IPS-18c (cell line): ENCODE data around the gene PACSIN2.

Experiments
- H3K4me3 ChIP-seq: 2 replicates; pipeline ENCODE4 v1.7.0; 2013; ENCODE audit warnings: low read depth, mild to moderate bottlenecking, low read length, moderate library complexity; ENCODE audit not compliant: insufficient read depth
- H3K9me3 ChIP-seq: one replicate; pipeline ENCODE4 v1.6.1; 2013; ENCODE audit warnings: mild to moderate bottlenecking, low read length, moderate library complexity; ENCODE audit not compliant: control insufficient read depth, insufficient read depth

Gene PACSIN2

DNA sequence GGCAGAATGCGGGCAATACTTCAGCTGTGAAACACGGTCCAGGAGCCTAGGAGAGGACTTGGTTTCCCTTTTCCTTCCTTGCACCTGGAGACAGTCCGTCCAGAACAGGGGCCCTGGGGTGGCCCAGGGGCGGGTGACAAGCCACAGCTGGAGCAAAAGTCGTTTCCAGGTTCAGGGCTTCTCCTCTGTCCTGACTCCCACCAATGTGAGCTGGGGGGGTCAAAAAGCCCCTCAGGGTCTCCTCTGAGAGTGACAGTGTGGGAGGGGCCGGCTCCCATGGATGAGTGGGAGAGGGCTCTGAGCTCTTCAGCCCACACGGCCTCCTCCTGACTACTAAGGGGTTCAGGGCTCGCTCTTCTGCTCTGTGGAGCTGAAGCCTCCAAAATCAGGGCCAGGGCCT lies 137.8 kb downstream of the PACSIN2 start:
- no peaks in the 10 kb centered on the region for H3K9me3 ChIP-seq
- H3K4me3 ChIP-seq = no peak overlapping the region

GRCh38 chr22:42876041-42876440 lies 138.9 kb downstream of the PACSIN2 start:
- no peaks in the 10 kb centered on the region for H3K9me3 ChIP-seq
- no peak overlapping the region for H3K4me3 ChIP-seq

GRCh38 chr22:42874010-42874409 lies 140.9 kb downstream of the PACSIN2 start:
- Histone ChIP-seq H3K9me3 (no peaks in the 10 kb centered on the region), H3K4me3 (no peak overlapping the region)

DNA sequence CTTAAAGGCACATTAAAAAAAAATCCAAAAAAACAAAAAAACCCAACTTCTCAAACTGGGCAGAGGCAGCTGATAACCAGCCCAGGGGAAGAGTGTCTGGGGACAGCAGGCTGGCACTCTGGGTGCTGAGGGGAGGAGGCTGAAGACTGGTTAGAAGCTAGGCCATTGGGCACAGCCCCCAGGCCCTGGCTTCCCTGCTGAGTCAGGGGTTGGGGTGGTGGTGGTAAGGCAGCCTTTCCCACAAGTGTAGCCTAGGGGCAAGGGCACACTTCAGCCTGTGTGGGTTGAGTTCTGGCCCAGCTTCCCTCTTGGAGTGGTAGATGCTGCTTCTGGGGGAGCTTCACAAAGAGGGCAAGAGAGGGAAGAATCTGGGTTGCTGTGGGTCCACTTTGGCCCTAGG lies 141.6 kb downstream of the PACSIN2 start:
- H3K4me3 ChIP-seq = no peak overlapping the region

GRCh38 chr22:42872821-42873220 lies 142.1 kb downstream of the PACSIN2 start:
- no peaks in the 10 kb centered on the region for H3K9me3 ChIP-seq
- H3K4me3 ChIP-seq = no peak overlapping the region

More for the DNA sequence above, 141.6 kb downstream of the PACSIN2 start:
- no peaks in the 10 kb centered on the region for H3K9me3 ChIP-seq

DNA sequence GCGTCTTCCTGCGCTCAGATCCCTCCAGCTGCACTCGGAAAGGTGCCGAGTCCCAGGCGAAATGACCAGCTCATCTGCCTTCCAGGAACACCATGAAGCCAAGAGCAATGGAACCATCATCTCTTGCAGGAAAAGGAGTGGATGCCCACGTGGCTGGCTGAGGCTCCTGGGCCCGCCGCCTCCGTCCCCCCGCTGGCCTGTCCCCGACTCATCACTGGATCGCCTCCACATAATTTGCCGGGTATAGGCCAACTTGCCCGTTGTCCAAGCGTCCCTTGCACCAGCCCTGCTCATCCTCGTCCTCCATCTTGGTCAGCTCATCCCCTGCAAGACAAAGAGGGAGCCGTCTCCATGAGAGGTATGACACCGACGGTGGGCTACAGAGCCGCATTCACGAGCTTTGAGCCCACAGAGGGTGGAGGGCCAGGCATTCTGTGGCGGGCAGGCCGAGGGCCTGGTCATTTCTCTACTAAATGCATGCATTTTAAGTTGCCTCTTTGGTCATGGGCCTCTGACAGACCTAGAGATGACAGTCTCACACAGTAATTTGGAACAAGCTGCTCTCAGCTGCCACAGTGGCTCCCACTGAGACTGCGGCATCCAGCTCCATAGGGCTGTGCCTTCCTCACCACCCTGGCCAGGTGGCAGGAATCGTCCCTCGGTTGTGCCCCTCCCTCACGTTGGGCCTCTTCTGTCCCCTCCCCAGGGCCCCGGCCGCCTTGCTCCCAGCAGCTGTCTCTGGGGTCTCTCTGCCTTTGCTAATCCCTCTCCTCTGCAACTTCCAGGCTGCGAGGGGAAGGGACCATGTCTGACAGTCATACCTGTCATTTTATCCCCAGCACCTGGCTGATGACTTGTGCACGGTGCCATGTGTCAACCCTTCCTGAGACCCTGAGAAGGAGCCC lies 143.6 kb downstream of the PACSIN2 start:
- H3K4me3 ChIP-seq = no peak overlapping the region
- no peaks in the 10 kb centered on the region for H3K9me3 ChIP-seq

GRCh38 chr22:42869888-42870480 lies 145.0 kb downstream of the PACSIN2 start:
- H3K9me3 ChIP-seq = no peaks in the 10 kb centered on the region
- no peak overlapping the region for H3K4me3 ChIP-seq

GRCh38 chr22:42869463-42869862 lies 145.5 kb downstream of the PACSIN2 start:
- no peaks in the 10 kb centered on the region for H3K9me3 ChIP-seq
- no peak overlapping the region for H3K4me3 ChIP-seq

GRCh38 chr22:42868751-42869251 lies 146.1 kb downstream of the PACSIN2 start:
- Histone ChIP-seq H3K9me3 (no peaks in the 10 kb centered on the region), H3K4me3 (no peak overlapping the region)

DNA sequence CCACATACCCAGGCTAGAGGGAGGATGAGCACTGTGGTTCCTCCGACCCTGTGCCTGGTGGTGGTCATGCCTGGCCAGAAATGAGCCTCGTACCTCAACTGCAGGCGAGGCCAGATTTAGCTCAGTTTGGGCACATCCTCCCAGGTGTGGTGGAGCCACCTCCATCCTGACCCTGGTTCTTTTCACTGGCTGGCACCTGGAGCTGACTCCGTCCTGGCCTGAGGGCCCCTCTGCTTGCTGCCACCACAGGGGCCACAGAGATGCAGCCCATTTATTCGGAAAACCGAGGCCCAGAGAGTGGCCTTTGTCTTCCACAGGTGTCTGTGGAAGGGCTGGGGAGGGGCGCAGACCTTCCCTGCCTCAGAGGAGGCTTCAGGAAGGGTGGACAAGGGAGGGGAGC lies 148.8 kb downstream of the PACSIN2 start:
- Histone ChIP-seq H3K4me3 (no peak overlapping the region), H3K9me3 (no peaks in the 10 kb centered on the region)

DNA sequence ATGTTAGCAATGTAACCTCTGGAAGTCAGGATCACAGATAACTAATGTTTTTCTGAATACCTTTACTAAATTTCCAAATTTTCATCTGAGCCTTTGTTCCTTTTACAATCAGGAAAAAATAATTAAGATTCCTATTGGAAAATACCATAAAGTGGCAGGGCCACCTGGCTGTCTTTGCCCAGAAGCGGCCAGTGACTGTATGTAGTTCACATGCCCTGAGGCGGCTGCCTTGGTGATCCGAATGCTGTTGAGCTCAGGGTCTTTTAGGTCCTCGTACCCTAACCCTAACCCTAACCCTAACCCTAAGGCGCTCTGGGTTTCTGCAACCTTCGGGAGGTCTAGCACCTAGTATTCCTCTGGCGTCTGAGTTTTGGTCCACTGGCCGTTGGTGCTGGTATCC lies 149.4 kb downstream of the PACSIN2 start:
- no peak overlapping the region for H3K4me3 ChIP-seq
- H3K9me3 ChIP-seq = no peaks in the 10 kb centered on the region

DNA sequence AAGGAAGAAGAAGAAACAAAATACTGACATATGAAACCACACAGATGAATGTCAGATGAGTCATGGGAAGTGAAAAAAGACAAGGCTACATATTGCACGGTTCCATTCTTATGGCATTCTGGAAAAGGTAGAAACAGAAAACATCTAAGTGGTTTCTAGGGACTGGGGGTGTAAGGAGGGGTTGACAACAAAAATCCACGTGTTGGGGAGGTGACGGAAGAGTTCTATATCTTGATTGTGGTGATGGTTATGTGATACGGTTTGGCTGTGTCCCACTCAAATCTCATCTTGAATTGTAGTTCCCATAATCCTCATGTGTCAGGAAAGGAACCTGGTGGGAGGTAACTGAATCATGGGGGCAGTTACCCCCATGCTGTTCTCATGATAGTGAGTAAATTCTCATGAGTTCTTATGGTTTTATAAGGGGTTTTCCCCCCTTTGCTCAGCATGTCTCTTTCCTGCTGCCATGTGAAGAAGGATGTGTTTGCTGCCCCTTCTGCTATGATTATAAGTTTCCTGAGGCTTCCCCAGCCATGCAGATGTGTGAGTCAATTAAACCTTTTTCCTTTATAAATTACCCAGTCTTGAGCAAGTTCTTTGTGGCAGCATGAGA lies 151.5 kb downstream of the PACSIN2 start:
- Histone ChIP-seq H3K9me3 (no peaks in the 10 kb centered on the region), H3K4me3 (no peak overlapping the region)

GRCh38 chr22:42862045-42862734 lies 152.8 kb downstream of the PACSIN2 start:
- Histone ChIP-seq H3K4me3 (no peak overlapping the region), H3K9me3 (peaks cover 2% of the 10 kb centered on the region)

- H3K4me3 ChIP-seq = no peak overlapping the region
- H3K9me3 ChIP-seq = peaks cover 4% of the 10 kb centered on the region
These were observed 154.0 kb downstream of the PACSIN2 start for GRCh38 chr22:42860968-42861367.

GRCh38 chr22:42857845-42858481 lies 157.0 kb downstream of the PACSIN2 start:
- Histone ChIP-seq H3K9me3 (peaks cover 4% of the 10 kb centered on the region), H3K4me3 (no peak overlapping the region)

DNA sequence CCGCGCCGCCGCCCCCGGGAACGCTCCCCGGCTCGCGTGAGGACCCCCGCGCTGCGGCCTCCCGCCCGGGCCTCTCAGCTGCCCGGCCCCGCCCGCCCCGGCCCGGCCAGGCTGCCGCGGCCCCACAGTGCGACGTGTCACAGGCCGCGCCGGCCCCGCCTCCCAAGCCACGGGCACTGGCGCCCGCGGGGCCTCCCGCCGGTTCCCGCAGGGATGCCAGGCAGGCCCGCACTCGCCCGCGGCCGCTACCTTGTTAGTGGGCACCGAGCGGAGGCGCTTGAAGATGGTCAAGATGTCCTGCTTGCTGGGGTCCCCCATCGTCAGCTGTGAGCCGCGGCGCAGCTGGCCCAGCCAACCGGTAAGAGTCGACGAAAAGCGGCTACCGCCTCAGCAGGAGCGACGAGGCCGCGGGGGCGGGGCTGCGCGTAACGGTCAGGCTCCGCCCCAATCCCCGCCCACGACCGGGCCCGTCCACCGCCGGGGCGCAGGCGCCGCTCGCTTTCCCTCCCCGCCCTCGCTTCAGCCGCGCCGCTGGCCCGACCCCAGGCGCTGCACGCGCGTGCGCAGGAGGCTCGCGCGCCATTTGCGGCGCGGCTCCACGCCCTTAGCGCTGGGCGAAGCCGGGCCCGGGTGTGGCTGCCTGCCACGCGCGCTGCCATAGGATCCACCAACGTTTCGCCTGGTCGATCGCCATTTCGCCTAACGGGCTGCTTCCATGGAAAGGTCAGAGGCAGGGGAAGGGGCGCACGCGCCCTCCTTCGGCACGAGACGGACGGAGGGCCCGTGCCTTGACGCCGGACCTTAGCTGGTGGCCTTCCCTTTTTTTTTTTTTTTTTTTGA lies 157.9 kb downstream of the PACSIN2 start, which contains the start of gene ARFGAP3:
TSS of gene ARFGAP3 (minus strand) at position 409 of the 840 bp plus-strand sequence. CDS start at position 318, 91 bp downstream.
- peaks cover 4% of the 10 kb centered on the region for H3K9me3 ChIP-seq
- H3K4me3 ChIP-seq = peak within 1 kb of the TSS; percentile 84
